Daoy (cell line): Measurements from ENCODE around the gene SVIL. TPM values are rescaled to one million over a fixed set of nuclear protein-coding genes. Genes with fewer than 3 reads are reported as not detected.
"Not testable (repeated sequence)": the region's sequence is repeated elsewhere in the genome, so short reads cannot be mapped to it uniquely, and the experiment has no call there.

Source experiments
- DNase-seq: peaks from one replicate; pipeline ENCODE4 v3.0.0-alpha.2; 2015; ENCODE audit warnings: low read depth
- total RNA-seq: library from RNA; depleted of rRNA; stranded (reverse); fragments of >200 nt; shearing (Covaris generic); gene quantifications from 2 replicates; pipeline ENCODE4 v1.2.3, GENCODE V29; 2014

SVIL gene
- total RNA-seq, 1 experiment from 2014 or later: 15.3 TPM

- DNase-seq: not testable (repeated sequence)
Observed at GRCh38 chr10:29487032-29487883, 147.5 kb downstream of the SVIL start.

GRCh38 chr10:29486433-29486832, 148.3 kb downstream of the SVIL start:
- DNase-seq: no peak

- not testable (repeated sequence) for DNase-seq
Observed at GRCh38 chr10:29484677-29485076, 150.1 kb downstream of the SVIL start.

- peak; percentile 67 for DNase-seq
Observed at GRCh38 chr10:29482591-29483431, 152.0 kb downstream of the SVIL start.

GRCh38 chr10:29481906-29482440, 152.8 kb downstream of the SVIL start:
- no peak for DNase-seq

- no peak for DNase-seq
Observed at GRCh38 chr10:29479981-29480954, 154.5 kb downstream of the SVIL start.

- no peak for DNase-seq
Observed at GRCh38 chr10:29479081-29479925, 155.5 kb downstream of the SVIL start.

GRCh38 chr10:29473406-29474100, 161.2 kb downstream of the SVIL start:
- DNase-seq: no peak

GRCh38 chr10:29473087-29473356, 161.7 kb downstream of the SVIL start:
- no peak for DNase-seq

GRCh38 chr10:29472301-29473086, 162.3 kb downstream of the SVIL start:
- DNase-seq: no peak

GRCh38 chr10:29471544-29471859, 163.3 kb downstream of the SVIL start:
- DNase-seq: peak; percentile 57

GRCh38 chr10:29470843-29471543, 163.8 kb downstream of the SVIL start:
- DNase-seq: no peak

GRCh38 chr10:29470355-29470705, 164.4 kb downstream of the SVIL start:
- no peak for DNase-seq

GRCh38 chr10:29469481-29470354, 165.1 kb downstream of the SVIL start:
- no peak for DNase-seq

GRCh38 chr10:29465384-29465783, 169.4 kb downstream of the SVIL start:
- no peak for DNase-seq

- DNase-seq: not testable (repeated sequence)
Observed at GRCh38 chr10:29464671-29465171, 170.1 kb downstream of the SVIL start.

GRCh38 chr10:29461042-29461441, 173.7 kb downstream of the SVIL start:
- no peak for DNase-seq

GRCh38 chr10:29458190-29458589, 176.6 kb downstream of the SVIL start:
- not testable (repeated sequence) for DNase-seq
